Nephron progenitor cell (in vitro differentiated cells): Measurements from ENCODE around the gene PRAF2.
A peak's percentile ranks its signal among the peaks of the same experiment; 100 is the strongest.

ENCODE experiments used
- DNase-seq: peaks from one replicate; pipeline ENCODE4 v3.0.0; 2021
- H3K27ac Mint-ChIP-seq: 2 replicates; pipeline ENCODE4 v1.8.0; 2021; ENCODE audit warnings: mild to moderate bottlenecking, moderate library complexity, mixed read lengths
- H3K27me3 Mint-ChIP-seq: 2 replicates; pipeline ENCODE4 v1.8.0; 2021; ENCODE audit warnings: mild to moderate bottlenecking, low read depth, mixed read lengths; ENCODE audit not compliant: poor library complexity
- H3K36me3 Mint-ChIP-seq: 2 replicates; pipeline ENCODE4 v1.8.0; 2021; ENCODE audit warnings: low read depth, mixed read lengths
- H3K4me1 Mint-ChIP-seq: 2 replicates; pipeline ENCODE4 v1.8.0; 2021; ENCODE audit warnings: mixed read lengths
- H3K4me3 Mint-ChIP-seq: 2 replicates; pipeline ENCODE4 v1.8.0; 2021; ENCODE audit warnings: mild to moderate bottlenecking, moderate library complexity, mixed read lengths
- H3K9me3 Mint-ChIP-seq: 2 replicates; pipeline ENCODE4 v1.8.0; 2021; ENCODE audit warnings: mild to moderate bottlenecking, moderate library complexity, mixed read lengths
- TF ChIP-seq, protein P1 (sequence below): fragments of 200-600 bp; sonication (generic); IDR thresholded peaks from 2 replicates; pipeline ENCODE4 v1.5.0; 2021; ENCODE audit warnings: antibody characterized with exemption

The PRAF2 gene

DNA sequence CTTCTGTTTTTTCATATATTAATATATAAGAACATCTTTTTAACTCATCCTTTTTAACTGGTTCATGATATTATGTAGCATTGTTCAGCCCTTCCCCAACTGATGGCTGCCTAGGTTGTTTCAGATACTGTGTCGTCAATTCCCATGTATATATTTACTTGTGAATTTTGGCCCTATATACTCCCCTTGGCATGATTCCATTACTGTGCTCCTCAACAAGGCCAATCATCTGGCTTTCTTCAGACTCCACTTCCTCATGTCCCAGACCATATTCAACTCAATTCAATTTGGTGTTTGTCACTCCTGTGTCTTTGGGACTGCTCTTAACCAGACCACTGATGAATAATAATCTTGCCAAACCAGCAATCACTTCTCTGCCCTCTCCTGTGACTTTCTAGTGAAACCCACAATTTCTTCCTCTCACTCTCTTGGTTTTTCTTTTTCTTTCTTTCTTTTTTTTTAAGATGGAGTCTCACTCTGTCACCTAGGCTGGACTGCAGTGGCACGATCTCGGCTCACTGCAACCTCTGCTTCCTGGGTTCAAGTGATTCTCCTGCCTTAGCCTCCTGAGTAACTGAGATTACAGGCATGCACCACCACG lies 8.6 kb upstream of the PRAF2 start:
- Mint-ChIP-seq H3K27me3 (no peaks in the 10 kb centered on the region), H3K27ac (no peak overlapping the region), H3K9me3 (peaks cover 41% of the 10 kb centered on the region), H3K4me3 (no peak overlapping the region), H3K4me1 (peaks cover 12% of the 10 kb centered on the region), H3K36me3 (no peaks in the 10 kb centered on the region)
- TF ChIP-seq, protein P1, sequence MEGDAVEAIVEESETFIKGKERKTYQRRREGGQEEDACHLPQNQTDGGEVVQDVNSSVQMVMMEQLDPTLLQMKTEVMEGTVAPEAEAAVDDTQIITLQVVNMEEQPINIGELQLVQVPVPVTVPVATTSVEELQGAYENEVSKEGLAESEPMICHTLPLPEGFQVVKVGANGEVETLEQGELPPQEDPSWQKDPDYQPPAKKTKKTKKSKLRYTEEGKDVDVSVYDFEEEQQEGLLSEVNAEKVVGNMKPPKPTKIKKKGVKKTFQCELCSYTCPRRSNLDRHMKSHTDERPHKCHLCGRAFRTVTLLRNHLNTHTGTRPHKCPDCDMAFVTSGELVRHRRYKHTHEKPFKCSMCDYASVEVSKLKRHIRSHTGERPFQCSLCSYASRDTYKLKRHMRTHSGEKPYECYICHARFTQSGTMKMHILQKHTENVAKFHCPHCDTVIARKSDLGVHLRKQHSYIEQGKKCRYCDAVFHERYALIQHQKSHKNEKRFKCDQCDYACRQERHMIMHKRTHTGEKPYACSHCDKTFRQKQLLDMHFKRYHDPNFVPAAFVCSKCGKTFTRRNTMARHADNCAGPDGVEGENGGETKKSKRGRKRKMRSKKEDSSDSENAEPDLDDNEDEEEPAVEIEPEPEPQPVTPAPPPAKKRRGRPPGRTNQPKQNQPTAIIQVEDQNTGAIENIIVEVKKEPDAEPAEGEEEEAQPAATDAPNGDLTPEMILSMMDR = no peak
- DNase-seq = no peak

DNA sequence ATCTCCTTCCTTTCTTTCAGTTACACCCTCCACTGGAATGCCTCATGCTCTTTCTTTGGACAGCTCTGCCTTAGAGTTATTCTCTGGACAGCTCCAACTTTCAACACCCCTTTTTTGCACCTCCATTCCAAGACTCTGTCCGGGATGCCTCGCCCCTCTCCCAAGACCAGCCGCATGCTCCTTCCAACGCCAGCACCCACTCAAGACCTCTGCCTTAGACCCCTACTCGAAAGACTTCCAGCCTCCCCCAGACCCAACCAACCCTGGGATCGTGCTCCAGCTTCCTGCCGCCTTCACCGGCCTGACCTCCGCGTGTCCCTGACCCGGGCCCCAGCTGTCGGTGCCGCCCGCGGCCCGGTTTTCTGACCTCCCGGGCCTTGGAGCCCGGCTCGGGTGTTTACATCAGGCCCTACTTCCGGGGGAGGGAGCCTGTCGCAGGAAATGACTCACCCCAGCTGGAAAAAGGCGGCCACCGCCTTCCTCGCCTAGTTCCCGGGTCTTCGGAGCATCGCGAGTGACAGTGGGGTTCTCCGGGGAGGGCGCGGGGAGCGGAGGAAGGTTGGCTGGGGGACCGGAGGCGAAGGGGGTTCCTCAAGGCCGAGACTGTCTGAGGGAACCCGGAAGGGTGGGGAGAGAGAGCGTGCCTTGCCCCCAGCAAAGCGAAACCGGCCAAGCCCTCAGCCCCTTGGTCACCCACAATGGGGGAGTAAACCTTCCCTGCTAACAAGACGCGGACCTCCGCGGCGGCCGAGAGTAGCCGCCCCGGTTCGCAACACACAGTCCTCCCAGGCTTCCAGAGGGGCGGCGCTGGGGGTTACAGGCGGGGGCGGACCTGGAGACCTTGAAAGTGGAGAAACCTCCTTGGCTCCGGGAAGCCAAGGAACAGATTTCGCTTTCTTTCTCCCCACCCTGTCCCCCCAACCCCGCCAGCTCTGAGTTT lies 6.0 kb upstream of the PRAF2 start, which contains the start of gene WDR45:
Gene WDR45 (minus strand): TSS at position 399 of the 940 bp plus-strand sequence. CDS start 1,792 bp downstream, outside the sequence.
- Mint-ChIP-seq H3K27me3 (no peaks in the 10 kb centered on the region), H3K4me3 (peak within 1 kb of the TSS; percentile 91), H3K36me3 (no peaks in the 10 kb centered on the region), H3K4me1 (peaks cover 12% of the 10 kb centered on the region), H3K27ac (peak within 1 kb of the TSS; percentile 97), H3K9me3 (peaks cover 37% of the 10 kb centered on the region)
- DNase-seq = peak; percentile 58
- TF ChIP-seq, protein P1 = no peak

- Mint-ChIP-seq H3K27me3 (no peaks in the 10 kb centered on the region), H3K9me3 (peaks cover 36% of the 10 kb centered on the region), H3K27ac (no peak overlapping the region), H3K4me3 (no peak overlapping the region), H3K36me3 (no peaks in the 10 kb centered on the region), H3K4me1 (peaks cover 18% of the 10 kb centered on the region)
- TF ChIP-seq, protein P1 = no peak
- DNase-seq = no peak
Measured at GRCh38 chrX:49077941-49078340, 4.1 kb upstream of the PRAF2 start.

- DNase-seq = no peak
- Mint-ChIP-seq H3K27ac (no peak overlapping the region), H3K27me3 (no peaks in the 10 kb centered on the region), H3K9me3 (peaks cover 49% of the 10 kb centered on the region), H3K4me1 (peaks cover 27% of the 10 kb centered on the region), H3K4me3 (no peak overlapping the region), H3K36me3 (peaks cover 6% of the 10 kb centered on the region)
- TF ChIP-seq, protein P1 = no peak
Measured at GRCh38 chrX:49075347-49075746, 1.5 kb upstream of the PRAF2 start.

DNA sequence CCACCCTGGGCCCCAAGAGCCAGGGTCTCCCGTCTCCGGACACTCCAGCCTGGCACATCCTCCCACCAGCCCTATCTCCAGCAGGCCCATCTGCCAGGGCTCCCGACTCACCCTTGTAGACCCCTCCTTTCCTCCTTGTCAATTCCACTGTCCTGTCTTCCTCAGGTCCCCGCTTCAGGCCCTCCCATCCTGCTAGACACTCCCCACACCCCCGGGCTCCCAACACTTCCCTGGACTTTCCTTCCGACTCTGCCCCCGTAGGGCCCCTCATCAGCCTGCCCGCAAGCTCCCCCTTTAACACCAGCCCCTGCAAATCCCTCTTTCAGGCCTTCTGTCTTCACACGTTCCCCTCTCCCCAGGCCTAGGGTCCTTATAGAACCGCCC lies 1.1 kb downstream of the PRAF2 start:
- H3K36me3 Mint-ChIP-seq = peaks cover 6% of the 10 kb centered on the region
- H3K9me3 Mint-ChIP-seq = peaks cover 50% of the 10 kb centered on the region
- TF ChIP-seq, protein P1 = no peak
- H3K27me3 Mint-ChIP-seq = no peaks in the 10 kb centered on the region
- H3K4me1 Mint-ChIP-seq = peaks cover 15% of the 10 kb centered on the region
- peak overlapping the region; percentile 85 for H3K4me3 Mint-ChIP-seq
- H3K27ac Mint-ChIP-seq = no peak overlapping the region
- DNase-seq = no peak
